HepG2 (cell line): ENCODE measurements around the gene SPTAN1. TPM values are rescaled to one million over a fixed set of nuclear protein-coding genes. Genes with fewer than 3 reads are reported as not detected.

Experiments
- DR1 ChIP-seq: sonication (generic); formaldehyde crosslinking; IDR thresholded peaks from 2 replicates; pipeline ENCODE4 v1.8.0; 2021; ENCODE audit warnings: mild to moderate bottlenecking, missing genetic modification reagents, inconsistent platforms
- EEA1 ChIP-seq: sonication (generic); formaldehyde crosslinking; IDR thresholded peaks from 2 replicates; pipeline ENCODE4 v1.5.1; 2020; ENCODE audit warnings: mild to moderate bottlenecking, missing genetic modification reagents, borderline replicate concordance
- GLI4 ChIP-seq: sonication (generic); formaldehyde crosslinking; IDR thresholded peaks from 2 replicates; pipeline ENCODE4 v1.5.1; 2020; ENCODE audit warnings: missing genetic modification reagents, mild to moderate bottlenecking, moderate library complexity, borderline replicate concordance
- HDAC6 ChIP-seq: fragments of 200-600 bp; sonication (generic); IDR thresholded peaks from 2 replicates; pipeline ENCODE4 v1.7.0; 2017; ENCODE audit warnings: mild to moderate bottlenecking, antibody characterized with exemption, low read length, low read depth
- SCMH1 ChIP-seq: sonication (generic); formaldehyde crosslinking; IDR thresholded peaks from 2 replicates; pipeline ENCODE4 v1.9.0; 2021; ENCODE audit warnings: missing genetic modification reagents, mild to moderate bottlenecking, borderline replicate concordance
- SRSF4 ChIP-seq: fragments of 200-400 bp; formaldehyde crosslinking; IDR thresholded peaks from one replicate; pipeline ENCODE4 v1.6.1; 2018; ENCODE audit warnings: mild to moderate bottlenecking, low read depth, low read length, moderate library complexity; ENCODE audit not compliant: poor library complexity, severe bottlenecking
- SSRP1 ChIP-seq: IDR thresholded peaks from 2 replicates; pipeline ENCODE4 v1.6.1; 2016; ENCODE audit warnings: control low read depth
- TAF1 ChIP-seq: sonication (generic); formaldehyde crosslinking; IDR thresholded peaks from 2 replicates; pipeline ENCODE4 v1.4.0; 2020; ENCODE audit warnings: missing genetic modification reagents
- TARDBP ChIP-seq: sonication (generic); formaldehyde crosslinking; IDR thresholded peaks from 2 replicates; pipeline ENCODE4 v1.8.0; 2022; ENCODE audit warnings: mild to moderate bottlenecking, missing genetic modification reagents
- ZKSCAN8 ChIP-seq: IDR thresholded peaks from 2 replicates; pipeline ENCODE4 v1.6.1; 2016; ENCODE audit warnings: borderline replicate concordance, missing genetic modification reagents, missing compliant biosample characterization
- ZNF317 ChIP-seq: sonication (generic); formaldehyde crosslinking; IDR thresholded peaks from 2 replicates; pipeline ENCODE4 v1.5.0; 2020; ENCODE audit warnings: mild to moderate bottlenecking, missing genetic modification reagents
- ZNF367 ChIP-seq: sonication (generic); formaldehyde crosslinking; IDR thresholded peaks from 2 replicates; pipeline ENCODE4 v1.4.0; 2020; ENCODE audit warnings: missing genetic modification reagents, borderline replicate concordance
- ZNF510 ChIP-seq: sonication (generic); formaldehyde crosslinking; IDR thresholded peaks from 2 replicates; pipeline ENCODE4 v1.4.0; 2020; ENCODE audit warnings: low read depth, mild to moderate bottlenecking, missing genetic modification reagents
- ZNF782 ChIP-seq: sonication (generic); formaldehyde crosslinking; IDR thresholded peaks from 2 replicates; pipeline ENCODE4 v1.4.0; 2020; ENCODE audit warnings: missing genetic modification reagents, mild to moderate bottlenecking, borderline replicate concordance
- polyA plus RNA-seq, 8 experiments: library from polyadenylated mRNA; depleted of rRNA in 3 of 8; stranded (reverse) in 7 of 8; unstranded in 1 of 8; fragments of >200 nt; fragmentation: Illumina TruSeq in 4 of 8; extraction: Trizol in 4 of 8; gene quantifications; 2 replicates each; pipeline versions ENCODE4 v1.2.1 to v1.2.3, GENCODE V29; 2011 to 2016; ENCODE audit warnings: low read depth in 4 of 8, missing spikeins in 1 of 8, mixed read lengths in 1 of 8; ENCODE audit not compliant: insufficient read depth in 1 of 8
- total RNA-seq, 5 experiments: library from RNA; depleted of rRNA; stranded (reverse); fragments of >200 nt; fragmentation: Illumina TruSeq; extraction: Trizol; gene quantifications; 2 replicates each; pipeline ENCODE4 v1.2.3, GENCODE V29; 2016; ENCODE audit warnings: low read depth in 1 of 5
- TF ChIP-seq, protein P1 (sequence below): sonication (generic); formaldehyde crosslinking; IDR thresholded peaks from 2 replicates; pipeline ENCODE4 v1.5.1; 2020; ENCODE audit warnings: mild to moderate bottlenecking, missing genetic modification reagents, borderline replicate concordance
- TF ChIP-seq, protein P2 (sequence below): sonication (generic); formaldehyde crosslinking; IDR thresholded peaks from 2 replicates; pipeline ENCODE4 v1.5.0; 2020; ENCODE audit warnings: mild to moderate bottlenecking, missing genetic modification reagents, borderline replicate concordance

SPTAN1 gene
- total and polyA plus RNA-seq, 2 of the 13 experiments (the other 11 are each of a cell fraction or from before 2014, with no cell fraction given), result 106 to 111 TPM

DNA sequence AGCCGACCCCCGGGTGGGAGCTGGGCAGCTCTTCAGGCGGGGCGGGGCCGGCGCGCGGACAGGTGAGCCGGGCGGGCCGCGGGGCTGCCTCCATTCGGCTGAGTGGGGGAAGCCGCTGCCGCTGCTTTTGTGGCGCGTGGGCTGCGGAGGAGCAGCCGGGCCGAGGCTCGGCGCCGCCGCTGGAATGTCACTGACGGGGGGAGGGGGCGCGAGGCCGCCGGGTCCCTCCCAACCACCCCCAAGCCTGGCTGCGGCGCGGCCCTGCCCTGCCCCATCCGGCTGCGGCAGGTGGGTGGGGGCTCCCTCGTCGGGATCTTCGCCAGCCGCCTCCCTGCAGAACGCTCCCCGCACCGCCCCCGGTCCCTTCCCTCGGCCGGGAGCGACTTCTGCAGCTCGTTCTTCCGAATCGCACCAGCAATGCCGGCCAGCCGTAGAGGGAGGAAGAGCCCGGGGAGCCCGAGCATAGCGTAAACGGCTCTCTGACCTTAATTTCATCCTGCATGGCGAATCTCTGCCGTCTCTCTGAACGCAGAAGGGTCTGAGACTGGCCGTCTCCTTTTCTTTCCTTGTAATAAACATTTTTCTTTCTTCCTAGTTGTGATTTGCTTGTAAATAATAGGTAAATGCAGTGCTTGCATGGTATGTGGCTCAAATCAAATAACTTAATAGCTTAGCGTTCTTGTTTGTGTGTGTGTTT is 505 bp downstream of the SPTAN1 start (continued):
- TF ChIP-seq TAF1 (no peak), TARDBP (CRISPR knock-in tag) (no peak), DR1 (CRISPR knock-in tag) (no peak), ZNF317 (CRISPR knock-in tag) (no peak), ZNF510 (no peak), HDAC6 (no peak), SSRP1 (no peak), ZNF782 (no peak), SRSF4 (no peak), GLI4 (0 out of 2 replicates have a peak, but pooled peaks have one; percentile 43), EEA1 (CRISPR knock-in tag) (no peak), SCMH1 (no peak), ZNF367 (CRISPR knock-in tag) (no peak), ZKSCAN8 (CRISPR knock-in tag) (no peak)
- TF ChIP-seq, protein P1, sequence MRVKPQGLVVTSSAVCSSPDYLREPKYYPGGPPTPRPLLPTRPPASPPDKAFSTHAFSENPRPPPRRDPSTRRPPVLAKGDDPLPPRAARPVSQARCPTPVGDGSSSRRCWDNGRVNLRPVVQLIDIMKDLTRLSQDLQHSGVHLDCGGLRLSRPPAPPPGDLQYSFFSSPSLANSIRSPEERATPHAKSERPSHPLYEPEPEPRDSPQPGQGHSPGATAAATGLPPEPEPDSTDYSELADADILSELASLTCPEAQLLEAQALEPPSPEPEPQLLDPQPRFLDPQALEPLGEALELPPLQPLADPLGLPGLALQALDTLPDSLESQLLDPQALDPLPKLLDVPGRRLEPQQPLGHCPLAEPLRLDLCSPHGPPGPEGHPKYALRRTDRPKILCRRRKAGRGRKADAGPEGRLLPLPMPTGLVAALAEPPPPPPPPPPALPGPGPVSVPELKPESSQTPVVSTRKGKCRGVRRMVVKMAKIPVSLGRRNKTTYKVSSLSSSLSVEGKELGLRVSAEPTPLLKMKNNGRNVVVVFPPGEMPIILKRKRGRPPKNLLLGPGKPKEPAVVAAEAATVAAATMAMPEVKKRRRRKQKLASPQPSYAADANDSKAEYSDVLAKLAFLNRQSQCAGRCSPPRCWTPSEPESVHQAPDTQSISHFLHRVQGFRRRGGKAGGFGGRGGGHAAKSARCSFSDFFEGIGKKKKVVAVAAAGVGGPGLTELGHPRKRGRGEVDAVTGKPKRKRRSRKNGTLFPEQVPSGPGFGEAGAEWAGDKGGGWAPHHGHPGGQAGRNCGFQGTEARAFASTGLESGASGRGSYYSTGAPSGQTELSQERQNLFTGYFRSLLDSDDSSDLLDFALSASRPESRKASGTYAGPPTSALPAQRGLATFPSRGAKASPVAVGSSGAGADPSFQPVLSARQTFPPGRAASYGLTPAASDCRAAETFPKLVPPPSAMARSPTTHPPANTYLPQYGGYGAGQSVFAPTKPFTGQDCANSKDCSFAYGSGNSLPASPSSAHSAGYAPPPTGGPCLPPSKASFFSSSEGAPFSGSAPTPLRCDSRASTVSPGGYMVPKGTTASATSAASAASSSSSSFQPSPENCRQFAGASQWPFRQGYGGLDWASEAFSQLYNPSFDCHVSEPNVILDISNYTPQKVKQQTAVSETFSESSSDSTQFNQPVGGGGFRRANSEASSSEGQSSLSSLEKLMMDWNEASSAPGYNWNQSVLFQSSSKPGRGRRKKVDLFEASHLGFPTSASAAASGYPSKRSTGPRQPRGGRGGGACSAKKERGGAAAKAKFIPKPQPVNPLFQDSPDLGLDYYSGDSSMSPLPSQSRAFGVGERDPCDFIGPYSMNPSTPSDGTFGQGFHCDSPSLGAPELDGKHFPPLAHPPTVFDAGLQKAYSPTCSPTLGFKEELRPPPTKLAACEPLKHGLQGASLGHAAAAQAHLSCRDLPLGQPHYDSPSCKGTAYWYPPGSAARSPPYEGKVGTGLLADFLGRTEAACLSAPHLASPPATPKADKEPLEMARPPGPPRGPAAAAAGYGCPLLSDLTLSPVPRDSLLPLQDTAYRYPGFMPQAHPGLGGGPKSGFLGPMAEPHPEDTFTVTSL (CRISPR knock-in tag), result no peak
- TF ChIP-seq, protein P2, sequence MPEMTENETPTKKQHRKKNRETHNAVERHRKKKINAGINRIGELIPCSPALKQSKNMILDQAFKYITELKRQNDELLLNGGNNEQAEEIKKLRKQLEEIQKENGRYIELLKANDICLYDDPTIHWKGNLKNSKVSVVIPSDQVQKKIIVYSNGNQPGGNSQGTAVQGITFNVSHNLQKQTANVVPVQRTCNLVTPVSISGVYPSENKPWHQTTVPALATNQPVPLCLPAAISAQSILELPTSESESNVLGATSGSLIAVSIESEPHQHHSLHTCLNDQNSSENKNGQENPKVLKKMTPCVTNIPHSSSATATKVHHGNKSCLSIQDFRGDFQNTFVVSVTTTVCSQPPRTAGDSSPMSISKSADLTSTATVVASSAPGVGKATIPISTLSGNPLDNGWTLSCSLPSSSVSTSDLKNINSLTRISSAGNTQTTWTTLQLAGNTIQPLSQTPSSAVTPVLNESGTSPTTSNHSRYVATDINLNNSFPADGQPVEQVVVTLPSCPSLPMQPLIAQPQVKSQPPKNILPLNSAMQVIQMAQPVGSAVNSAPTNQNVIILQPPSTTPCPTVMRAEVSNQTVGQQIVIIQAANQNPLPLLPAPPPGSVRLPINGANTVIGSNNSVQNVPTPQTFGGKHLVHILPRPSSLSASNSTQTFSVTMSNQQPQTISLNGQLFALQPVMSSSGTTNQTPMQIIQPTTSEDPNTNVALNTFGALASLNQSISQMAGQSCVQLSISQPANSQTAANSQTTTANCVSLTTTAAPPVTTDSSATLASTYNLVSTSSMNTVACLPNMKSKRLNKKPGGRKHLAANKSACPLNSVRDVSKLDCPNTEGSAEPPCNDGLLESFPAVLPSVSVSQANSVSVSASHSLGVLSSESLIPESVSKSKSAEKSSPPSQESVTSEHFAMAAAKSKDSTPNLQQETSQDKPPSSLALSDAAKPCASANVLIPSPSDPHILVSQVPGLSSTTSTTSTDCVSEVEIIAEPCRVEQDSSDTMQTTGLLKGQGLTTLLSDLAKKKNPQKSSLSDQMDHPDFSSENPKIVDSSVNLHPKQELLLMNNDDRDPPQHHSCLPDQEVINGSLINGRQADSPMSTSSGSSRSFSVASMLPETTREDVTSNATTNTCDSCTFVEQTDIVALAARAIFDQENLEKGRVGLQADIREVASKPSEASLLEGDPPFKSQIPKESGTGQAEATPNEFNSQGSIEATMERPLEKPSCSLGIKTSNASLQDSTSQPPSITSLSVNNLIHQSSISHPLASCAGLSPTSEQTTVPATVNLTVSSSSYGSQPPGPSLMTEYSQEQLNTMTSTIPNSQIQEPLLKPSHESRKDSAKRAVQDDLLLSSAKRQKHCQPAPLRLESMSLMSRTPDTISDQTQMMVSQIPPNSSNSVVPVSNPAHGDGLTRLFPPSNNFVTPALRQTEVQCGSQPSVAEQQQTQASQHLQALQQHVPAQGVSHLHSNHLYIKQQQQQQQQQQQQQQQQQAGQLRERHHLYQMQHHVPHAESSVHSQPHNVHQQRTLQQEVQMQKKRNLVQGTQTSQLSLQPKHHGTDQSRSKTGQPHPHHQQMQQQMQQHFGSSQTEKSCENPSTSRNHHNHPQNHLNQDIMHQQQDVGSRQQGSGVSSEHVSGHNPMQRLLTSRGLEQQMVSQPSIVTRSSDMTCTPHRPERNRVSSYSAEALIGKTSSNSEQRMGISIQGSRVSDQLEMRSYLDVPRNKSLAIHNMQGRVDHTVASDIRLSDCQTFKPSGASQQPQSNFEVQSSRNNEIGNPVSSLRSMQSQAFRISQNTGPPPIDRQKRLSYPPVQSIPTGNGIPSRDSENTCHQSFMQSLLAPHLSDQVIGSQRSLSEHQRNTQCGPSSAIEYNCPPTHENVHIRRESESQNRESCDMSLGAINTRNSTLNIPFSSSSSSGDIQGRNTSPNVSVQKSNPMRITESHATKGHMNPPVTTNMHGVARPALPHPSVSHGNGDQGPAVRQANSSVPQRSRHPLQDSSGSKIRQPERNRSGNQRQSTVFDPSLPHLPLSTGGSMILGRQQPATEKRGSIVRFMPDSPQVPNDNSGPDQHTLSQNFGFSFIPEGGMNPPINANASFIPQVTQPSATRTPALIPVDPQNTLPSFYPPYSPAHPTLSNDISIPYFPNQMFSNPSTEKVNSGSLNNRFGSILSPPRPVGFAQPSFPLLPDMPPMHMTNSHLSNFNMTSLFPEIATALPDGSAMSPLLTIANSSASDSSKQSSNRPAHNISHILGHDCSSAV (CRISPR knock-in tag), result no peak
